VCaP (cell line): Measurements from ENCODE around the gene B3GALT5.

ENCODE experiments used
- H3K27ac ChIP-seq: fragments of 450-650 bp; 2 replicates; pipeline ENCODE4 v1.5.1; 2017
- CTCF ChIP-seq: fragments of 450-650 bp; conservative IDR thresholded peaks from 2 replicates; pipeline ENCODE4 v1.5.1; 2017; ENCODE audit warnings: mild to moderate bottlenecking, moderate library complexity

B3GALT5 gene

GRCh38 chr21:39612233-39613040, at the start of gene B3GALT5:
Gene B3GALT5, plus strand, starts transcription at chr21:39612940. Its CDS starts 47,620 bp downstream, at chr21:39660560.
- no peak for TF ChIP-seq CTCF
- H3K27ac ChIP-seq, result peak within 1 kb of the TSS; percentile 85

- peak overlapping the region; percentile 81 for H3K27ac ChIP-seq
- TF ChIP-seq CTCF, result no peak
Measured at GRCh38 chr21:39564200-39564599, 48.5 kb upstream of the B3GALT5 start.

GRCh38 chr21:39567180-39567972, 45.4 kb upstream of the B3GALT5 start:
- H3K27ac ChIP-seq, result no peak overlapping the region
- no peak for TF ChIP-seq CTCF

GRCh38 chr21:39568361-39568760, 44.4 kb upstream of the B3GALT5 start:
- no peak for TF ChIP-seq CTCF
- H3K27ac ChIP-seq, result no peak overlapping the region

- no peak overlapping the region for H3K27ac ChIP-seq
- no peak for TF ChIP-seq CTCF
Measured at GRCh38 chr21:39575775-39576174, 37.0 kb upstream of the B3GALT5 start.

- no peak overlapping the region for H3K27ac ChIP-seq
- TF ChIP-seq CTCF, result no peak
Measured at GRCh38 chr21:39576518-39577128, 36.1 kb upstream of the B3GALT5 start.

GRCh38 chr21:39579734-39580332, 32.9 kb upstream of the B3GALT5 start:
- no peak for TF ChIP-seq CTCF

More at GRCh38 chr21:39579734-39580332, 32.9 kb upstream of the B3GALT5 start:
- H3K27ac ChIP-seq, result no peak overlapping the region
